H9 (cell line): ENCODE data around the gene SHMT1. TPM values are rescaled to one million over a fixed set of nuclear protein-coding genes. Genes with fewer than 3 reads are reported as not detected.

Source experiments
- DNase-seq: peaks from one replicate; pipeline ENCODE4 v3.0.0-alpha.2; 2017
- H2AFZ ChIP-seq: one replicate; pipeline ENCODE4 v1.6.1; 2013; ENCODE audit warnings: mild to moderate bottlenecking, low read length, control low read depth, moderate library complexity
- H2AK5ac ChIP-seq: 2 replicates; pipeline ENCODE4 v1.6.1; 2013; ENCODE audit warnings: low read length, control low read depth, mixed read lengths; ENCODE audit not compliant: insufficient read length
- H2BK120ac ChIP-seq: one replicate; pipeline ENCODE4 v1.6.1; 2013; ENCODE audit warnings: low read depth, mild to moderate bottlenecking, low read length, control low read depth, inconsistent platforms; ENCODE audit not compliant: poor library complexity, severe bottlenecking
- H2BK12ac ChIP-seq: 2 replicates; pipeline ENCODE4 v1.6.1; 2013; ENCODE audit warnings: low read length, control low read depth, mixed read lengths, low read depth; ENCODE audit not compliant: insufficient read length
- H2BK15ac ChIP-seq: 2 replicates; pipeline ENCODE4 v1.6.1; 2013; ENCODE audit warnings: low read depth, low read length, control low read depth
- H2BK20ac ChIP-seq: one replicate; pipeline ENCODE4 v1.6.1; 2013; ENCODE audit warnings: low read depth, mild to moderate bottlenecking, low read length, control low read depth, inconsistent platforms; ENCODE audit not compliant: poor library complexity, severe bottlenecking
- H2BK5ac ChIP-seq: 2 replicates; pipeline ENCODE4 v1.6.1; 2013; ENCODE audit warnings: low read length, control low read depth, mixed read lengths; ENCODE audit not compliant: insufficient read length
- H3K14ac ChIP-seq: 2 replicates; pipeline ENCODE4 v1.6.1; 2013; ENCODE audit warnings: low read length, control low read depth; ENCODE audit not compliant: insufficient read depth
- H3K18ac ChIP-seq: 2 replicates; pipeline ENCODE4 v1.6.1; 2013; ENCODE audit warnings: low read depth, mild to moderate bottlenecking, mixed read lengths, low read length, control low read depth; ENCODE audit not compliant: insufficient read length
- H3K23ac ChIP-seq: 2 replicates; pipeline ENCODE4 v1.6.1; 2013; ENCODE audit warnings: low read length, control low read depth, mixed read lengths, low read depth; ENCODE audit not compliant: insufficient read length
- H3K23me2 ChIP-seq: 2 replicates; pipeline ENCODE4 v1.6.1; 2013; ENCODE audit warnings: low read depth, mild to moderate bottlenecking, mixed read lengths, low read length, control low read depth; ENCODE audit not compliant: insufficient read length, poor library complexity, severe bottlenecking
- H3K27ac ChIP-seq: 2 replicates; pipeline ENCODE4 v1.5.1; 2013; ENCODE audit warnings: low read length, control low read depth, mixed read lengths, low read depth; ENCODE audit not compliant: insufficient read length
- H3K27me3 ChIP-seq: 2 replicates; pipeline ENCODE4 v1.6.1; 2013; ENCODE audit warnings: low read length, control low read depth, inconsistent platforms; ENCODE audit not compliant: insufficient read depth
- H3K4ac ChIP-seq: 2 replicates; pipeline ENCODE4 v1.6.1; 2013; ENCODE audit warnings: low read depth, mild to moderate bottlenecking, control low read depth, inconsistent platforms, low read length, moderate library complexity
- H3K4me1 ChIP-seq: 2 replicates; pipeline ENCODE4 v1.6.1; 2013; ENCODE audit warnings: low read length, control low read depth, inconsistent platforms; ENCODE audit not compliant: insufficient read depth
- H3K4me2 ChIP-seq: 2 replicates; pipeline ENCODE4 v1.6.1; 2013; ENCODE audit warnings: low read length, control low read depth, mixed read lengths; ENCODE audit not compliant: insufficient read length, insufficient read depth
- H3K56ac ChIP-seq: 2 replicates; pipeline ENCODE4 v1.6.1; 2013; ENCODE audit warnings: low read depth, mild to moderate bottlenecking, mixed read lengths, low read length, control low read depth; ENCODE audit not compliant: insufficient read length
- H3K79me1 ChIP-seq: 2 replicates; pipeline ENCODE4 v1.6.1; 2013; ENCODE audit warnings: low read depth, mild to moderate bottlenecking, moderate library complexity, low read length, control low read depth, inconsistent platforms; ENCODE audit not compliant: insufficient read depth, poor library complexity, severe bottlenecking
- H3K79me2 ChIP-seq: 2 replicates; pipeline ENCODE4 v1.6.1; 2013; ENCODE audit warnings: low read length, control low read depth, inconsistent platforms; ENCODE audit not compliant: insufficient read depth
- H3K9ac ChIP-seq: 2 replicates; pipeline ENCODE4 v1.6.1; 2013; ENCODE audit warnings: low read length, control low read depth, mixed read lengths; ENCODE audit not compliant: insufficient read length; ENCODE audit errors: extremely low read depth
- H3K9me3 ChIP-seq: one replicate; pipeline ENCODE4 v1.6.1; 2013; ENCODE audit warnings: low read depth, low read length, inconsistent platforms; ENCODE audit not compliant: control insufficient read depth
- H3T11ph ChIP-seq: one replicate; pipeline ENCODE4 v1.6.1; 2013; ENCODE audit warnings: mild to moderate bottlenecking, low read length, control low read depth, inconsistent platforms
- H4K20me1 ChIP-seq: one replicate; pipeline ENCODE4 v1.6.1; 2013; ENCODE audit not compliant: control insufficient read depth, insufficient read length, insufficient read depth
- H4K5ac ChIP-seq: 2 replicates; pipeline ENCODE4 v1.6.1; 2013; ENCODE audit warnings: low read depth, mild to moderate bottlenecking, mixed read lengths, low read length, control low read depth; ENCODE audit not compliant: insufficient read length
- H4K8ac ChIP-seq: replicated peaks from 2 replicates; pipeline ENCODE4 v1.6.1; 2013; ENCODE audit warnings: low read length, control low read depth, mixed read lengths, low read depth; ENCODE audit not compliant: insufficient read length
- H4K91ac ChIP-seq: 2 replicates; pipeline ENCODE4 v1.6.1; 2013; ENCODE audit warnings: low read depth, mild to moderate bottlenecking, moderate library complexity, mixed read lengths, low read length, control low read depth; ENCODE audit not compliant: insufficient read length
- H3K27ac Mint-ChIP-seq, 3 experiments: 2 replicates in 2 of 3; 3 replicates in 1 of 3; pipeline ENCODE4 v1.8.0; 2020 to 2021; ENCODE audit warnings: mixed read lengths in 3 of 3, mild to moderate bottlenecking in 1 of 3, moderate library complexity in 1 of 3
- H3K27me3 Mint-ChIP-seq: 2 replicates; pipeline ENCODE4 v1.8.0; 2021; ENCODE audit warnings: low read depth, mild to moderate bottlenecking, moderate library complexity, mixed read lengths
- H3K36me3 Mint-ChIP-seq, 3 experiments: 2 replicates in 2 of 3; 3 replicates in 1 of 3; pipeline ENCODE4 v1.8.0; 2020 to 2021; ENCODE audit warnings: low read depth in 3 of 3, mixed read lengths in 3 of 3; ENCODE audit not compliant: insufficient read depth in 1 of 3
- H3K4me1 Mint-ChIP-seq, 2 experiments: 2 replicates each; pipeline ENCODE4 v1.8.0; 2020; ENCODE audit warnings: mixed read lengths in 2 of 2
- H3K4me3 Mint-ChIP-seq, 2 experiments: 2 replicates in 1 of 2; 3 replicates in 1 of 2; pipeline ENCODE4 v1.8.0; 2020 to 2021; ENCODE audit warnings: mild to moderate bottlenecking in 2 of 2, mixed read lengths in 2 of 2, moderate library complexity in 1 of 2
- H3K9me3 Mint-ChIP-seq, 2 experiments: 2 replicates in 1 of 2; 3 replicates in 1 of 2; pipeline ENCODE4 v1.8.0; 2020; ENCODE audit warnings: mild to moderate bottlenecking in 2 of 2, mixed read lengths in 2 of 2, moderate library complexity in 1 of 2
- WGBS: extraction: QIAGEN DNeasy Blood & Tissue Kit; methylation state at CpG from one replicate; pipeline ENCODE4 v1.1.7; 2013; ENCODE audit warnings: missing lambda C conversion rate, low lambda C conversion rate, mixed read lengths; ENCODE audit not compliant: insufficient read length; ENCODE audit errors: extremely low coverage; 5-methylcytosine and 5-hydroxymethylcytosine counted together
- total RNA-seq: library from RNA; stranded (reverse); gene quantifications from 2 replicates; pipeline ENCODE4 v1.2.1, GENCODE V29; 2021
- TF ChIP-seq, protein P1 (sequence below): fragments of 200-600 bp; sonication (generic); conservative IDR thresholded peaks from 3 replicates; pipeline ENCODE4 v1.8.0; 2021; ENCODE audit warnings: antibody characterized with exemption, mild to moderate bottlenecking

Gene SHMT1
- total RNA-seq, 1 experiment from 2014 or later: 42.8 TPM

DNA sequence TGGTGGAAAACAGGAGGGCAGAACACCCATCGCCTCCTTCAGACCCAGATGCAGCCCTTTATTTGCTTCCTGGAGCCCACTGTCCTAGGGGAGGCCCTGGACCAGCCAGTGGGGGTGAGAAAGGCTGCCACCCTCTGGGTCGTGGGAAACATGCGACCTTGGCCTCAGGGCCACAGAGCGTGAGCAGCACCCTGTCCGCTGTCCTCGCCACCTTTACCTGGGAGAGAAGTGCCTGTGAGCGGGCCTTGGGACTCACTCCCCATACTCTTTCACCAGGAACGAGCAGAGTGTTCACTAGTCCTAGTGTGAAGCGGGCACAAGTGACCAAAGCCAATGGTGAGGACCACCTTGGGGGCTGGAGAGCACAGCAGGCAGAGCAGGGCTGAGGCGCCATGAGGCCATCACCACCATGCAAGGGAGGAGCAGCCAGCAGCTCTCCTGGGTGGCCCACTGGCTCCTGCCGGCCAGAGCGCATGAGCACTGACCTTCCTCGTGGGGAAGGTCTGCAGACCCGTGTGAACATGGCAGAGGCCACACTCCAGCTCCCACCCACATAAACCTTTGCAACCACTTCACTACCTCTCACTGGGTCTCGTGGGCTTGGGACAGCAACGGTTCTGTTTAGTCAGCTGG, 39.7 kb downstream of the SHMT1 start:
- no peak overlapping the region for H2BK5ac ChIP-seq
- no peak overlapping the region for H3K27ac ChIP-seq
- TF ChIP-seq, protein P1, sequence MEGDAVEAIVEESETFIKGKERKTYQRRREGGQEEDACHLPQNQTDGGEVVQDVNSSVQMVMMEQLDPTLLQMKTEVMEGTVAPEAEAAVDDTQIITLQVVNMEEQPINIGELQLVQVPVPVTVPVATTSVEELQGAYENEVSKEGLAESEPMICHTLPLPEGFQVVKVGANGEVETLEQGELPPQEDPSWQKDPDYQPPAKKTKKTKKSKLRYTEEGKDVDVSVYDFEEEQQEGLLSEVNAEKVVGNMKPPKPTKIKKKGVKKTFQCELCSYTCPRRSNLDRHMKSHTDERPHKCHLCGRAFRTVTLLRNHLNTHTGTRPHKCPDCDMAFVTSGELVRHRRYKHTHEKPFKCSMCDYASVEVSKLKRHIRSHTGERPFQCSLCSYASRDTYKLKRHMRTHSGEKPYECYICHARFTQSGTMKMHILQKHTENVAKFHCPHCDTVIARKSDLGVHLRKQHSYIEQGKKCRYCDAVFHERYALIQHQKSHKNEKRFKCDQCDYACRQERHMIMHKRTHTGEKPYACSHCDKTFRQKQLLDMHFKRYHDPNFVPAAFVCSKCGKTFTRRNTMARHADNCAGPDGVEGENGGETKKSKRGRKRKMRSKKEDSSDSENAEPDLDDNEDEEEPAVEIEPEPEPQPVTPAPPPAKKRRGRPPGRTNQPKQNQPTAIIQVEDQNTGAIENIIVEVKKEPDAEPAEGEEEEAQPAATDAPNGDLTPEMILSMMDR: no peak
- H3T11ph ChIP-seq: no peak overlapping the region
- no peaks in the 10 kb centered on the region for H4K20me1 ChIP-seq
- no peaks in the 10 kb centered on the region for H3K27me3 ChIP-seq
- no peak overlapping the region for H2BK15ac ChIP-seq
- H4K8ac ChIP-seq: no peak overlapping the region
- no peak overlapping the region for H2AFZ ChIP-seq
- no peaks in the 10 kb centered on the region for H3K9me3 ChIP-seq
- no peak overlapping the region for H4K5ac ChIP-seq
- no peak overlapping the region for H2AK5ac ChIP-seq
- no peaks in the 10 kb centered on the region for H3K23me2 ChIP-seq
- Mint-ChIP-seq H3K4me1 (peaks cover 5 to 6% of the 10 kb centered on the region in 2 experiments; a peak in 3 of 4 replicates), H3K27ac (no peak overlapping the region), H3K9me3 (no peaks in the 10 kb centered on the region), H3K27me3 (no peaks in the 10 kb centered on the region; the same call in 1 of the 2 replicates), H3K36me3 (peaks cover 28 to 54% (median 49%) of the 10 kb centered on the region in 3 experiments), H3K4me3 (no peak overlapping the region)
- H3K79me2 ChIP-seq: no peaks in the 10 kb centered on the region; the same call in 1 of the 2 replicates
- H3K4ac ChIP-seq: no peak overlapping the region
- H3K4me1 ChIP-seq: no peaks in the 10 kb centered on the region
- H3K14ac ChIP-seq: no peak overlapping the region
- no CpG with 5 or more reads among the region's 16 CpGs for WGBS
- no peak overlapping the region for H2BK20ac ChIP-seq
- H3K18ac ChIP-seq: no peak overlapping the region
- no peak overlapping the region for H2BK120ac ChIP-seq
- no peak overlapping the region for H3K9ac ChIP-seq
- no peak for DNase-seq
- H4K91ac ChIP-seq: no peak overlapping the region
- no peak overlapping the region for H3K4me2 ChIP-seq
- H3K56ac ChIP-seq: no peak overlapping the region
- no peak overlapping the region for H2BK12ac ChIP-seq
- H3K79me1 ChIP-seq: peaks cover 5% of the 10 kb centered on the region
- no peak overlapping the region for H3K23ac ChIP-seq
